Testis (tissue), 2 donors: ENCODE data around the gene CHRM2.

Experiments used
- POLR2A ChIP-seq: fragments of 450-650 bp; IDR thresholded peaks from one replicate; pipeline ENCODE4 v1.6.1; 2017; ENCODE audit warnings: antibody characterized with exemption, mild to moderate bottlenecking, moderate library complexity
- TF ChIP-seq, protein P1 (sequence below), 3 experiments: fragments of 450-650 bp in 2 of 3; fragments of 200-600 bp in 1 of 3; sonication (generic) in 1 of 3; IDR thresholded peaks; one replicate each; pipeline ENCODE4 v1.5.1; 2016 to 2019; ENCODE audit warnings: antibody characterized with exemption in 3 of 3, mild to moderate bottlenecking in 2 of 3, moderate library complexity in 1 of 3

DNA sequence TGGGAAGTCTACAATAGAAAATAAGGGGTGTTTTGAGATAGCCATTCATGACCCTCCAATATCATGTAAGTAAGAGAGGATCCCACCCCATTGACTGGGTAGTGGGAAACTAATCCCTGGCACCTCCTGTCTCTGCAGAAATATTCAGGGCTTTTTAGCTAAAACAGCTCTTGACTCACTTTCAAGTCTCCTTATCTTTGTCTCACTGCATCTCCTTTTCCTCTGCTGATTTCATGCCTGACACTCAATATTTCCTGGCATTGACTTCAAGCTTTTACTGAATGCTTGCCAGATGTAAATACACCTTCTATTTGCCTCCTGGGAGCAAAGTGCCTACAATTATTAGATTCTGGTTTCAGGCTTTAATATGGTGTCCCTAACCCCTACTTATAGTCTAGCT is 57.1 kb downstream of the CHRM2 start:
- TF ChIP-seq, protein P1, sequence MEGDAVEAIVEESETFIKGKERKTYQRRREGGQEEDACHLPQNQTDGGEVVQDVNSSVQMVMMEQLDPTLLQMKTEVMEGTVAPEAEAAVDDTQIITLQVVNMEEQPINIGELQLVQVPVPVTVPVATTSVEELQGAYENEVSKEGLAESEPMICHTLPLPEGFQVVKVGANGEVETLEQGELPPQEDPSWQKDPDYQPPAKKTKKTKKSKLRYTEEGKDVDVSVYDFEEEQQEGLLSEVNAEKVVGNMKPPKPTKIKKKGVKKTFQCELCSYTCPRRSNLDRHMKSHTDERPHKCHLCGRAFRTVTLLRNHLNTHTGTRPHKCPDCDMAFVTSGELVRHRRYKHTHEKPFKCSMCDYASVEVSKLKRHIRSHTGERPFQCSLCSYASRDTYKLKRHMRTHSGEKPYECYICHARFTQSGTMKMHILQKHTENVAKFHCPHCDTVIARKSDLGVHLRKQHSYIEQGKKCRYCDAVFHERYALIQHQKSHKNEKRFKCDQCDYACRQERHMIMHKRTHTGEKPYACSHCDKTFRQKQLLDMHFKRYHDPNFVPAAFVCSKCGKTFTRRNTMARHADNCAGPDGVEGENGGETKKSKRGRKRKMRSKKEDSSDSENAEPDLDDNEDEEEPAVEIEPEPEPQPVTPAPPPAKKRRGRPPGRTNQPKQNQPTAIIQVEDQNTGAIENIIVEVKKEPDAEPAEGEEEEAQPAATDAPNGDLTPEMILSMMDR (IDR thresholded peaks at IDR 0.05) = no peak
- TF ChIP-seq POLR2A = no peak
